RWPE1 (cell line): ENCODE data around the gene AZIN2.

Source experiments
- CTCF ChIA-PET: fragments of 350-600 bp; sonication (Branson Sonifier 250); formaldehyde crosslinking; extraction: SDS; loops from one replicate; lab custom pipeline; 2021; lab: Yijun Ruan, JAX
- POLR2A ChIA-PET: fragments of 400-600 bp; formaldehyde crosslinking; extraction: SDS; loops from one replicate; lab custom pipeline; 2020; ENCODE audit warnings: antibody characterized with exemption; ENCODE audit not compliant: low non-redundant PET; lab: Yijun Ruan, JAX
- DNase-seq: peaks from one replicate; pipeline ENCODE4 v3.0.0; 2012; ENCODE audit warnings: low spot score
- H3K27ac ChIP-seq: fragments of 450-650 bp; 2 replicates; pipeline ENCODE4 v1.5.1; 2017
- TF ChIP-seq, protein P1 (sequence below): fragments of 450-650 bp; conservative IDR thresholded peaks from 2 replicates; pipeline ENCODE4 v1.5.1; 2017; ENCODE audit warnings: low read depth, mild to moderate bottlenecking

AZIN2 gene

DNA sequence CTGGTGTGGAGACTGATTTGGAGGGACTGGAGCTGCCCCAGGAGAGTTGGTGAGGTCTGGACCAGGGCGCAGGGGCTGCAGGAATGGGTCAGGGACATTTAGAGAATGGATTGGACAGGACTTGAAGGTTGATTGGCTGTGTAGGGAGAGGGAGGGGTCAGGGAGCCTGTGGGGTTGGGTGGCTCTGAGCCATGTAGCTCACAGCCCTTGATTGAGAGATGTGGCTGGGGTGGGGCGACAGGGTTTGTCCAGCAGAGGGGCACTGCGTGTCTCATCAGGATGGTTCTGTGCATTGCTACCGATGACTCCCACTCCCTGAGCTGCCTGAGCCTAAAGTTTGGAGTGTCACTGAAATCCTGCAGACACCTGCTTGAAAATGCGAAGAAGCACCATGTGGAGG lies 12.1 kb downstream of the AZIN2 start:
- CTCF ChIA-PET = interaction anchor here (0.5 to 0.7 kb wide), 2 partner anchors 271 to 1547 kb away, joined by 3 read pairs; no protein-coding TSS in a partner anchor
- DNase-seq = no peak
- H3K27ac ChIP-seq = no peak overlapping the region
- TF ChIP-seq, protein P1, sequence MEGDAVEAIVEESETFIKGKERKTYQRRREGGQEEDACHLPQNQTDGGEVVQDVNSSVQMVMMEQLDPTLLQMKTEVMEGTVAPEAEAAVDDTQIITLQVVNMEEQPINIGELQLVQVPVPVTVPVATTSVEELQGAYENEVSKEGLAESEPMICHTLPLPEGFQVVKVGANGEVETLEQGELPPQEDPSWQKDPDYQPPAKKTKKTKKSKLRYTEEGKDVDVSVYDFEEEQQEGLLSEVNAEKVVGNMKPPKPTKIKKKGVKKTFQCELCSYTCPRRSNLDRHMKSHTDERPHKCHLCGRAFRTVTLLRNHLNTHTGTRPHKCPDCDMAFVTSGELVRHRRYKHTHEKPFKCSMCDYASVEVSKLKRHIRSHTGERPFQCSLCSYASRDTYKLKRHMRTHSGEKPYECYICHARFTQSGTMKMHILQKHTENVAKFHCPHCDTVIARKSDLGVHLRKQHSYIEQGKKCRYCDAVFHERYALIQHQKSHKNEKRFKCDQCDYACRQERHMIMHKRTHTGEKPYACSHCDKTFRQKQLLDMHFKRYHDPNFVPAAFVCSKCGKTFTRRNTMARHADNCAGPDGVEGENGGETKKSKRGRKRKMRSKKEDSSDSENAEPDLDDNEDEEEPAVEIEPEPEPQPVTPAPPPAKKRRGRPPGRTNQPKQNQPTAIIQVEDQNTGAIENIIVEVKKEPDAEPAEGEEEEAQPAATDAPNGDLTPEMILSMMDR = no peak
- POLR2A ChIA-PET = interaction anchor here (0.6 kb wide), 1 partner anchor 278 kb away, joined by 3 read pairs; no protein-coding TSS in a partner anchor

DNA sequence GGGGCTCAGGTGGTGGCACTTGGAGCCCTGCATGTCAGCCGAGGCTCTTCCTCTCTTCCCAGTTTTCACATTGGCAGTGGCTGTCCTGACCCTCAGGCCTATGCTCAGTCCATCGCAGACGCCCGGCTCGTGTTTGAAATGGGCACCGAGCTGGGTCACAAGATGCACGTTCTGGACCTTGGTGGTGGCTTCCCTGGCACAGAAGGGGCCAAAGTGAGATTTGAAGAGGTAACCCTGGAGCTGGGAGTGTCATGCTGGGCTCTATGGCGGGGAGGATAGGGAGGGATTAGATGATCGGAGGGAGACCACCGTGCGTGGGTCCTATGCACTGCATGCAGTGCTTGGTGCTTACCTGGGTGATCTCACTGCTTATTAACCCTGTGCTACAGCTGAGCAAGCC lies 13.5 kb downstream of the AZIN2 start:
- H3K27ac ChIP-seq = no peak overlapping the region
- ChIA-PET POLR2A (no interaction called here), CTCF (interaction anchor here (0.7 to 1.1 kb wide), 3 partner anchors 9 to 194 kb away, joined by 4 to 6 read pairs (median 4); no protein-coding TSS in a partner anchor)
- DNase-seq = no peak
- TF ChIP-seq, protein P1 = no peak

DNA sequence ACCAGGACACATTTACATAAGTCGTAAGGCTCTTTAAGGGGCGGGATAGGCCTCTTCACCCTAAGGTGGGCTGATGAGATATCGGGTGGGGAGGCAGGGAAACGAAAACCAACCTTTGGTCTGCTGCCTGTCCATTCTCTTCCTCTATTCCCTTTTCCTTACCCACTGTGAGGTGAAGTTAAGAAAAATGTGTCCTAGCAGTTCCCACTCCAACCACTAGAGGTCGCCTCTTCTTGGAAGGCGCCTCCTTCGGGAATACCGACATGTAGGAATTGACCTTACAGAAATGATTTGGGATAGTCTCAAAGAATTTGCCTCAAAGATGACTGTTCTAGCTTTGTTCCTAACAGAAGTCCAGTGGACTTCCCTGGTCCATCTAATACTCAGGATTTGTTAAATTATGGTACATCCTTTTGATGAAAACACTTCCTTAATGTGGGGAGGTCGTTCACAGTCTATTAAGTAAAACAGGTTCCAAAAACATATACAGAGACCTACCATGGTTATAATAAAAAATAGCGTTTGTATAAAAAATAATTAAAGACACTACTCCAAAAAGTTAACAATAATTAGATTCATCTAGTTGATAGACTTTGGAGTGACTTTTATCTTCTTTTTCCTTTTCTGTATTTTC lies 14.1 kb downstream of the AZIN2 start:
- DNase-seq = peak; percentile 56
- CTCF ChIA-PET = interaction anchor here (0.6 to 1.4 kb wide), 4 partner anchors 9 to 380 kb away, joined by 3 to 5 read pairs (median 4); no protein-coding TSS in a partner anchor
- POLR2A ChIA-PET = interaction anchor here (0.6 kb wide), 1 partner anchor 30 kb away, joined by 3 read pairs; no protein-coding TSS in a partner anchor

DNA sequence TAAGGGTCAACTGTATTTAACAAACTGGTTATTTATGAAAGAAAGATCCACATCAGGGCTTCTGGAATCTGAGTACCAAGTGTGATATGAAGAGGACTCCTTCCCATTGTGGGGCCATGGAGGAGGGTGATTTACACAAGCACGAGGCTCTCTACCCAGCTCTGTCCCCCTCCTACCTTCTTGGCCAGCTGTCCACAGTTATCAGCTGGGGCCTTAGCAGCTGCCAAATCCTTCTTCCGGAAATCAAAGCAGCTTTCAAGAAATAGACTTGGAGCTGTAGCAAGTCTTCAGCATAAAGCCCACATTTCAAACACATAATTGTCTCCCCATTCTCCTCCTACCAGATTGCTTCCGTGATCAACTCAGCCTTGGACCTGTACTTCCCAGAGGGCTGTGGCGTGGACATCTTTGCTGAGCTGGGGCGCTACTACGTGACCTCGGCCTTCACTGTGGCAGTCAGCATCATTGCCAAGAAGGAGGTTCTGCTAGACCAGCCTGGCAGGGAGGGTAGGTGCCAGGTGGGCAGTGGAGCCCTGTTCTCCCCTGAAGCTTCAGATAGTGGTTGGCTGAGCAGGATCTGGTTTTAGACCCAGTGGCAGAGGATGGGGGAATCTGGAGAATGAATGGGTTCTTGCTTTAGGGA lies 15.5 kb downstream of the AZIN2 start:
- DNase-seq = no peak
- ChIA-PET CTCF (interaction anchor here (0.6 to 1.4 kb wide), 3 partner anchors 10 to 576 kb away, joined by 4 to 5 read pairs (median 5); no protein-coding TSS in a partner anchor), POLR2A (interaction anchor here (0.5 kb wide), 1 partner anchor 394 kb away, joined by 3 read pairs; no protein-coding TSS in a partner anchor)
- H3K27ac ChIP-seq = no peak overlapping the region
- TF ChIP-seq, protein P1 = no peak

More for the DNA sequence above, 14.1 kb downstream of the AZIN2 start:
- TF ChIP-seq, protein P1 = peak; percentile 97
- no peak overlapping the region for H3K27ac ChIP-seq

DNA sequence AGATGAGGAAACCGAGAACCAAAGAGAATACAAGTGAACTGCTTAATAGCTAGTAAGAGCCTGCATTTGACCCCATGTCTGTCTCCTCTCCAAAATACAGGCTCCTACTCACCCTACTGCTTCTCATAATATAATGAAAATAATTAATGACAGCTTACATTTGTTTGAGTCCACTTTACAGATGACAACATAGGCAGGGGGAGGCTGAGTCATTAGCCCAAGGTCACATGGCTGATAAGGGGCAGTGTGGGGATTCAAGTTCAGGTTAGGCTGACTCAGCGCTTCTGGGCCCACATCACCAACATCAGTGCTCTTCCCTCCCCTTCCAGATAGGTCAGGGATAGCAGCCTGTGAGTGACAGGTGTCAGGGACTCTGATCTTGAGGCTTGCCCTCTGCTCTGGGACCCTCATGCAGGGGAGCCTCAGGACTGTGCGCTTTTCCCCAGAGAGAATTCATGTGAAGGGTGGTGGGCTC lies 16.2 kb downstream of the AZIN2 start:
- POLR2A ChIA-PET = interaction anchor here (0.5 kb wide), 1 partner anchor 393 kb away, joined by 3 read pairs; no protein-coding TSS in a partner anchor
- no peak overlapping the region for H3K27ac ChIP-seq
- no peak for DNase-seq
- TF ChIP-seq, protein P1 = no peak
- CTCF ChIA-PET = interaction anchor here (1.2 kb wide), 1 partner anchor 11 kb away, joined by 4 read pairs; no protein-coding TSS in a partner anchor

DNA sequence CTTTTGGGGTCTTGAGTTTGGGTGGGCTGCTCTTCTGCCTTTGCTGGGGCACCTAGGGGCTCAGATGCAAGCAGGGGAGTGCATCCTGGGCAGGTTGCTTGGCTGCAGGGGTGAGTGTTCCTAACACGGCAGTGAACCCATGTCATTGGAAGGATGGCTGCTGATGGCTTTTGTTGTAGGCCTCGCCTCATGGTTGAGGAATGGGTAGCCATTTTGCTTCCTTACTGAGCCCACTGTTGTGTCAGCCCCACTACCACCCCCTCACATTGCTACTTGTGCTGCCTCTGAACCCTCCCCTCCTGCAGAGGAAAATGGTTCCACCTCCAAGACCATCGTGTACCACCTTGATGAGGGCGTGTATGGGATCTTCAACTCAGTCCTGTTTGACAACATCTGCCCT lies 16.8 kb downstream of the AZIN2 start:
- no peak overlapping the region for H3K27ac ChIP-seq
- TF ChIP-seq, protein P1 = no peak
- ChIA-PET POLR2A (no interaction called here), CTCF (no interaction called here)
- no peak for DNase-seq
